Glomerular visceral epithelial cell (primary cell): Measurements from ENCODE around the gene CARD14.
"Not testable (repeated sequence)": the region's sequence is repeated elsewhere in the genome, so short reads cannot be mapped to it uniquely, and the experiment has no call there.

ENCODE experiments used
- DNase-seq: peaks from one replicate; pipeline ENCODE4 v3.0.0-alpha.2; 2016; ENCODE audit errors: extremely low spot score

CARD14 gene

GRCh38 chr17:80183581-80184422 is 14.0 kb downstream of the CARD14 start:
- no peak for DNase-seq

GRCh38 chr17:80184423-80184714 is 14.5 kb downstream of the CARD14 start:
- no peak for DNase-seq

GRCh38 chr17:80185968-80186367 is 16.1 kb downstream of the CARD14 start:
- no peak for DNase-seq

GRCh38 chr17:80187090-80187489 is 17.3 kb downstream of the CARD14 start:
- DNase-seq: no peak

GRCh38 chr17:80187515-80187941 is 17.7 kb downstream of the CARD14 start:
- no peak for DNase-seq

- DNase-seq: no peak
Observed at GRCh38 chr17:80189611-80190010, 19.8 kb downstream of the CARD14 start.

GRCh38 chr17:80190716-80191115 is 20.9 kb downstream of the CARD14 start:
- DNase-seq: no peak

- DNase-seq: no peak
Observed at GRCh38 chr17:80191192-80191591, 21.4 kb downstream of the CARD14 start.

- no peak for DNase-seq
Observed at GRCh38 chr17:80191865-80192661, 22.2 kb downstream of the CARD14 start.

GRCh38 chr17:80195141-80195540 is 25.3 kb downstream of the CARD14 start:
- DNase-seq: no peak

GRCh38 chr17:80195671-80196529 is 26.1 kb downstream of the CARD14 start:
- DNase-seq: no peak

GRCh38 chr17:80196652-80197051 is 26.8 kb downstream of the CARD14 start:
- DNase-seq: no peak

GRCh38 chr17:80198144-80198661 is 28.4 kb downstream of the CARD14 start:
- no peak for DNase-seq

- not testable (repeated sequence) for DNase-seq
Observed at GRCh38 chr17:80199295-80199694, 29.5 kb downstream of the CARD14 start.

- DNase-seq: no peak
Observed at GRCh38 chr17:80201446-80201845, 31.6 kb downstream of the CARD14 start.

- DNase-seq: no peak
Observed at GRCh38 chr17:80202197-80202596, 32.4 kb downstream of the CARD14 start.

- DNase-seq: no peak
Observed at GRCh38 chr17:80203471-80203963, 33.7 kb downstream of the CARD14 start.

- no peak for DNase-seq
Observed at GRCh38 chr17:80204626-80205468, 35.0 kb downstream of the CARD14 start.

GRCh38 chr17:80205811-80206210 is 36.0 kb downstream of the CARD14 start:
- DNase-seq: no peak

- DNase-seq: no peak
Observed at GRCh38 chr17:80208050-80208449, 38.2 kb downstream of the CARD14 start.

GRCh38 chr17:80209765-80210164 is 39.9 kb downstream of the CARD14 start:
- DNase-seq: no peak
